Fibroblast of skin of scalp (primary cell): Measurements from ENCODE around the gene SERPINB13. TPM values are rescaled to one million over a fixed set of nuclear protein-coding genes. Genes with fewer than 3 reads are reported as not detected.

Source experiments
- DNase-seq: peaks from one replicate; pipeline ENCODE4 v3.0.0-alpha.2; 2013
- polyA plus RNA-seq, 2 experiments: library from polyadenylated mRNA; unstranded; fragments of 120-200 nt; gene quantifications; one replicate each; pipeline ENCODE4 v1.2.1, GENCODE V29; 2013; ENCODE audit not compliant: insufficient read length in 2 of 2

The SERPINB13 gene
- not detected for polyA plus RNA-seq (2013, experiment 1 of 2; ENCODE audit: insufficient read length)
- 0.14 TPM for polyA plus RNA-seq (2013, experiment 2 of 2; ENCODE audit: insufficient read length)

- no peak for DNase-seq
Observed at GRCh38 chr18:63586966-63587365, at the start of gene SERPINB13. SERPINB13 (plus strand) TSS chr18:63587343; CDS start chr18:63588668, 1,325 bp downstream.

GRCh38 chr18:63539904-63540510 is 47.1 kb upstream of the SERPINB13 start:
- peak; percentile 84 for DNase-seq

GRCh38 chr18:63542069-63542468 is 45.1 kb upstream of the SERPINB13 start, which contains the start of gene SERPINB12:
SERPINB12 (plus strand) TSS chr18:63542369; CDS start chr18:63556160, 13,791 bp downstream.
- DNase-seq = no peak

GRCh38 chr18:63544017-63544416 is 43.1 kb upstream of the SERPINB13 start:
- no peak for DNase-seq

GRCh38 chr18:63545000-63545399 is 42.1 kb upstream of the SERPINB13 start:
- no peak for DNase-seq

- DNase-seq = no peak
Observed at GRCh38 chr18:63550068-63550467, 37.1 kb upstream of the SERPINB13 start.

GRCh38 chr18:63551769-63552168 is 35.4 kb upstream of the SERPINB13 start:
- no peak for DNase-seq

- no peak for DNase-seq
Observed at GRCh38 chr18:63552581-63552980, 34.6 kb upstream of the SERPINB13 start.

- DNase-seq = peak; percentile 92
Observed at GRCh38 chr18:63553081-63553480, 34.1 kb upstream of the SERPINB13 start.

- no peak for DNase-seq
Observed at GRCh38 chr18:63559567-63560491, 27.3 kb upstream of the SERPINB13 start.

- DNase-seq = no peak
Observed at GRCh38 chr18:63562284-63562683, 24.9 kb upstream of the SERPINB13 start.

- DNase-seq = no peak
Observed at GRCh38 chr18:63564021-63564420, 23.1 kb upstream of the SERPINB13 start.

- no peak for DNase-seq
Observed at GRCh38 chr18:63564561-63564960, 22.6 kb upstream of the SERPINB13 start.

- DNase-seq = no peak
Observed at GRCh38 chr18:63567276-63567675, 19.9 kb upstream of the SERPINB13 start.

GRCh38 chr18:63567825-63568224 is 19.3 kb upstream of the SERPINB13 start:
- no peak for DNase-seq

GRCh38 chr18:63570721-63571120 is 16.4 kb upstream of the SERPINB13 start:
- no peak for DNase-seq

- no peak for DNase-seq
Observed at GRCh38 chr18:63575681-63576080, 11.5 kb upstream of the SERPINB13 start.

GRCh38 chr18:63578357-63578958 is 8.7 kb upstream of the SERPINB13 start:
- DNase-seq = peak; percentile 50

- no peak for DNase-seq
Observed at GRCh38 chr18:63579616-63580015, 7.5 kb upstream of the SERPINB13 start.

- DNase-seq = no peak
Observed at GRCh38 chr18:63585988-63586387, 1.2 kb upstream of the SERPINB13 start.

GRCh38 chr18:63586431-63586830 is 712 bp upstream of the SERPINB13 start:
- DNase-seq = no peak

GRCh38 chr18:63588909-63589308 is 1.8 kb downstream of the SERPINB13 start:
- DNase-seq = no peak

- DNase-seq = peak; percentile 4
Observed at GRCh38 chr18:63590373-63590772, 3.2 kb downstream of the SERPINB13 start.
